Choroid plexus epithelial cell (primary cell): ENCODE results near the gene SIMC1.

Experiments
- DNase-seq: peaks from one replicate; pipeline ENCODE4 v3.0.0-alpha.2; 2010; ENCODE audit warnings: low read depth
- H3K4me3 ChIP-seq: 2 replicates; pipeline ENCODE4 v1.5.1; 2011; ENCODE audit warnings: low read depth, mild to moderate bottlenecking, control low read depth, low read length, moderate library complexity
- TF ChIP-seq, protein P1 (sequence below): conservative IDR thresholded peaks from 2 replicates; pipeline ENCODE4 v1.5.1; 2011; ENCODE audit warnings: low read depth, mild to moderate bottlenecking, control low read depth, inconsistent platforms, low read length, moderate library complexity

The SIMC1 gene

DNA sequence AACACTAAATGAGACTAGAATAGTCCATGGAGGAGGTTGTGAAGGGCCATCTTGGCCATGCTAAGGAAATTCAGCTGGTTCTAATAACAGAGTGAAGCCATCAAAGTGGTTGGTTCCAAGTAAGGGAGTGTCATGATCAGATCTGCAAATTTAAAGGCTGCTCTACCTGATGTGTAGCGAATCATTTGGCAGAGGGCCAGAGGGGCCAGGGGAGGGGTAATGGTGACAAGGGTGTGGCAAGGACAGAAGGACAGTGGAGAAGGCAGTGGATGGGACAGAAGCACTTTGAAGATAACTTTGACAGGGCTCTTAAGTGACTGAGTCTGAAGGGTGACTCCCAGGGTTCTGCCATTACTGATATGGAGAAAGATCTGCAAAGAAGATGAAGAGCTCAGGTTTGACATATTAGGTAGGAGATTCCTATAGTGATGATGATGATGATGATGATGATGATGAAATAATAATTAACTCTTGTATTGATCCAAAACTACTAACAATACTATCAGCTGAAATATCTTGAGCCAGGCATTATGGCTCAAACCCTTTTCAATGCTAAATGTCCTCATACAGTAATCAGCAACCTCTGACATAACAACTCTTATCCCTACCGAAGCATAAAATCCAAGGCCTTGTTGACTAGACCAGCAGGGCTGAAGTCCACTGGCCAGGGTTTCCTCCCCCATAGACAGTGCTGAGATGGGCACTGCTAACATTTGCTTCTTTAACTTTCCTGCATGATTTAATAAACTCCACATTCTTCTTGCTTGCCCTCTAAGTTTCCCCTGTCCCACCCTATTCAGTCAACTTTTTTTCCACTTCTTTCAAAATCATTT is 103.3 kb downstream of the SIMC1 start:
- no peak overlapping the region for H3K4me3 ChIP-seq
- TF ChIP-seq, protein P1, sequence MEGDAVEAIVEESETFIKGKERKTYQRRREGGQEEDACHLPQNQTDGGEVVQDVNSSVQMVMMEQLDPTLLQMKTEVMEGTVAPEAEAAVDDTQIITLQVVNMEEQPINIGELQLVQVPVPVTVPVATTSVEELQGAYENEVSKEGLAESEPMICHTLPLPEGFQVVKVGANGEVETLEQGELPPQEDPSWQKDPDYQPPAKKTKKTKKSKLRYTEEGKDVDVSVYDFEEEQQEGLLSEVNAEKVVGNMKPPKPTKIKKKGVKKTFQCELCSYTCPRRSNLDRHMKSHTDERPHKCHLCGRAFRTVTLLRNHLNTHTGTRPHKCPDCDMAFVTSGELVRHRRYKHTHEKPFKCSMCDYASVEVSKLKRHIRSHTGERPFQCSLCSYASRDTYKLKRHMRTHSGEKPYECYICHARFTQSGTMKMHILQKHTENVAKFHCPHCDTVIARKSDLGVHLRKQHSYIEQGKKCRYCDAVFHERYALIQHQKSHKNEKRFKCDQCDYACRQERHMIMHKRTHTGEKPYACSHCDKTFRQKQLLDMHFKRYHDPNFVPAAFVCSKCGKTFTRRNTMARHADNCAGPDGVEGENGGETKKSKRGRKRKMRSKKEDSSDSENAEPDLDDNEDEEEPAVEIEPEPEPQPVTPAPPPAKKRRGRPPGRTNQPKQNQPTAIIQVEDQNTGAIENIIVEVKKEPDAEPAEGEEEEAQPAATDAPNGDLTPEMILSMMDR = no peak
- DNase-seq = no peak

DNA sequence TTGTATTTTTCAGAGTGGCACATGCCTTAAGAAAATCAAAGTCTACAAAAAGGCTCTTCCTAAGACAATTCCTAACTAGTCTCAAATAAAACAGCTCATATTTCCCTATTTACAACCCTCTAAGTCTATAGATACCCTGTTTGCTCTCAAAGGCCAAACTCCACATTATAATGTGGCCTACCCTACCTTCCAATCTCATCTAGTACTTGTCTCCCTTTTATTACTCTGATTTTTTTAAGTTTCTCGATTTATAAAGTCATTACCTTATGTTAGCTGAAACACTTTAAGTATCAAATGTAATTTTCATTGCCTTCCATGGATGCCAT is 103.9 kb downstream of the SIMC1 start:
- no peak for DNase-seq
- H3K4me3 ChIP-seq = no peak overlapping the region
- TF ChIP-seq, protein P1 = no peak

DNA sequence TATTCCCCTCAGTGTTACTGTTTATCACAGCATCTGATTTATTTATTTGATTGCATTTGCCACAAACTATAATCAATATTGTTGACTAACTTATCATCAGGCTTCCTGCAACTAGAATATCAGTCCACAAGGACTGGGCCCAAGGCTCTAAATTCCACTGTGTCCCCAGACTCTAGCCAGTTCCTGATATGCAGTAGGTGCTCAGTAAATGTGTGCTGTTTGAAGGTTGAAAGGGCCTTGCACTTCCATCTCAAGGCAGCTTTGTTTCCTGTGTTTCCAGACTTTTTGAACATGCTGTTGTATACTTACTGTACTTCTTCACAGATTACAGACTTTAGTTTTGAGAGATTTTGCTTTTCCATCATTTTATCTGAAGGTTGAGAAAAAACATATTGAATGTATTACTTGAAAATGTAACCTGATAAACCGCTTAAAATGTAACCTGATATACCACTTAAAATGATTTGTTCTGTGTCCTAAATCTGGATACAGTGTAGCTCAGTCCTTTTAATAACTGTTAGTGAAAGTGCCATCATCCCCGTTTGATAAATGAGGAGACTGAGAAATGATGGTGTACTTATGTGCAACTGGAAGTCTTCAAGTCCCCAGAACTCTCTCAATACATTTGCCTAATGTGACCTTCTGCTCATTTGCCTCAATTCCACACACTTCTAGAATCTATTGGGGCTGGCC is 104.7 kb downstream of the SIMC1 start:
- TF ChIP-seq, protein P1 = no peak
- H3K4me3 ChIP-seq = no peak overlapping the region
- no peak for DNase-seq

DNA sequence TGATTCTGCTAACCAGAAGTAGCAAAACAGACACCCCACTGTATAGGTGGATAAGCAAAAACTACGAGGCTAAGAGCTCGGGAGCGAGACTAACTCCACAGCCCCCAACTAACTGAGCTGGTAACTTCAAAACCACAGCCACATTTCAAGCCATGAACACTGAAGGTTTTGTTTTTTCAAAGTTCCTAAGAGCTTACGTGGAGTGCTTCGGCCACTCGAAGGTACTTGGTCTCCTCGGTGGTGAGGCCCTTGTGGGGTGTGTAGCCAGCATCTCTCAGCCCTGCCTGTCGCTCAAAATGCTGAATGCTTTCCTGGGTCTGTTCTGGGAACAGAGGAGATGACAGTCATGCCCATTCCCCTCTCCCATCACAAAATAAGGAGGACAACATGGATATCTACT is 112.2 kb downstream of the SIMC1 start:
- DNase-seq = no peak
- TF ChIP-seq, protein P1 = no peak
- H3K4me3 ChIP-seq = no peak overlapping the region

DNA sequence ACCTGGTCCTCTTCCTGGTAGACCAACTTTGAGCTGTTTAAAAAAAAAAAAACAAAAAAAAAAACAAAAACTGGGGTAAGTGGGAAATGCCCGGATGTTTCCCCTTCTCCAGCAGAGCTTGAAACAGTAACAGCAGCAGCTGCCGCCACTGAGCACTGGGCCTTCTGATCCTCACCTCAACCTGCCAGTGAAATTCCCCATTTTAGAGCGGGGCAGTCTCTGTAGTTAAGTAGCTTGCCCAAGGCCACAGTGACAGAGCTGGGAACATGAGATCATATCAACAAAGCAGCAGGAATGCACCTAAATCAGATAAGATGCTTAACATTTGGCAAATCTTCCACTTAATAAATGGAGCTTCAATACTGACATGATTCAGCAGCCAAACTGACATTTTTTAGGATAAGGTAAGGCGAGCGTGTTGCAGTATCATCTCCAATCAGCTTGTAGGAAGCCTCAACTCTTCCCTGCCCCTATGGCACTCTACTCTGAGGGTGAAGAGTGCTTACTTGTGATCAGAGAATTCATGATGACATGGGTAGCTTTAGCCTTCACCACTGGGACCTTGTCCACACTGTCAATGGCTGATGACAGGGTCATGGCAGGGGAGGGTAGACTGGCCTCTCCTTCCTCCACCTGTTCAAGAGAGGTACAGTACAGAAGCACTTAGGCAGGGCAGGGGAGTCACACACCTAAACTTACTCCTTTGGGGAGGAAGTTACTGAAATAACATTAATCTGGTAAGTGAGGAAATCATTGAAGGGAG is 114.1 kb downstream of the SIMC1 start:
- TF ChIP-seq, protein P1 = no peak
- H3K4me3 ChIP-seq = no peak overlapping the region
- DNase-seq = peak; percentile 23

DNA sequence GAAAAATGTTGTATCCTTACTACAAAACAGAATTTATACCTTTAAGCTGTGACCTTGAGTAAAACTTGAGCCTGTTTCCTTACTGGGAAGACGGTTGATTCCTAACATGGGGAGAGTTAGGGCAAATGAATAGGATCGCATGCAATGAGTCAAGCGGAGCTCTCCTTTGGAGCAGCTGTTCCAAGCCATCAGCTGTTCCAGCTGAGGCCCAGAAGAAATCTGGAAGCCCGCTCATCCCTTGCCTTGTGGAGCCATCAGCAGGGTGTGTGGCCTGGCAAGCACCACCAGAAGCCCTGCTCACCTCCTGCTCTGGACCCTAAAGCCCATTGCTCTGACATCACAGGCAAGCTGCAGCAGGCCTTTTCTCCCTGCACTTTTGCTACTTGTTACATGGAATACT is 115.3 kb downstream of the SIMC1 start:
- TF ChIP-seq, protein P1 = no peak
- DNase-seq = no peak
- H3K4me3 ChIP-seq = no peak overlapping the region
